ENCODE measurements around the gene ZNF830. TPM values are rescaled to one million over a fixed set of nuclear protein-coding genes. Genes with fewer than 3 reads are reported as not detected.
A peak's percentile ranks its signal among the peaks of the same experiment; 100 is the strongest.

ZNF830 gene
- total and polyA plus RNA-seq, 2 of the 13 experiments (the other 11 are each of a cell fraction or from before 2014, with no cell fraction given): 6.1 to 19.0 TPM

DNA sequence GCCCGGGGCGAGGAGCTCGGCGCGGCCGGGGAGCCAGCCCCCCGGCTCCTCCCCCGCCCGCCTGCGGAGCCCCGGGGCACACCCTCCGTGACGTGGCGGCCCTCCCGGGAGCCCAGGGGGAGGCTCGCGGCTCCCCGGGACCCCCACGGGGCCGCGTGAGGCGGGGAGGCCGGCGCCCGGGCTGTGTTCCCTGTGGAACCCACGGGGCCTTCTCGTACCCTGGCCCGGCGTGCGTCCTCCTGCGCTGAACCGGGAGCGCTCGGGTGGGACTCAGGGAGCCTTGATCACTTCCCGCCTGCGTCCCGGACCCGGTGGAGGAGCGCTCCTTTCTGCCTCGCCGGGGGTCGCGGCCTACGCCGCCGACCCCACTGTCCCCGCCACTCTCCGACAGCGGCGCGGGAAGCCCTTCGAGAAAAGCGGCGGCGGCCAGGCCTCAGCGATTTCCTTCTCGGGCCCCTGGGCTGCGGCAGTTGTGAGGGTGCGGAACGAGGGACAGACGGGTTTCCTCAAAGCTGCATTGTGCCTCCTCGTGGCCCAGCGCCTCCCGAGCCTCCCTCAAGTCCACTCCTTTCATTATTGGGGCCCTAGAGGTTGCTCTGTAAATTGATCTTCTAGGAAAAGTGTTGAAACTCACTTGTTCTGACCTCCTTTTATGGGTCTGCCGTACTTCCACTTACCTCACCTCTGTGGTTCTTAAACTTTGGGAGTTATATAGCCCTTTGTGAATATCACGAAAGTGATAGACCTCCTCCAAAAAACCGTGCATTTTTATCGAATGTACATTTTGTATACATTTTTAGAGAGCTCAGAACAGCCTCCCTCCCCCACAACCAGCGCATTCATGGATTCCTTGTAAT lies 19.6 kb downstream of the ZNF830 start (continued):
- TF ChIP-seq PLRG1 (conservative IDR thresholded peaks at IDR 0.05) (no peak), BCL6 (CRISPR knock-in tag; IDR thresholded peaks at IDR 0.05) (peak; percentile 98), MXD4 (CRISPR knock-in tag; IDR thresholded peaks at IDR 0.05) (0 out of 2 replicates have a peak, but pooled peaks have one; percentile 1), ZNF296 (CRISPR knock-in tag; conservative IDR thresholded peaks at IDR 0.05) (peak; percentile 22; the same call in 1 of the 2 replicates), ZBTB1 (CRISPR knock-in tag; IDR thresholded peaks at IDR 0.05; ENCODE audit: borderline replicate concordance) (no peak), ZNF34 (CRISPR knock-in tag; IDR thresholded peaks at IDR 0.05; ENCODE audit: borderline replicate concordance) (no peak), ZNF329 (CRISPR knock-in tag; IDR thresholded peaks at IDR 0.05; ENCODE audit: low read depth) (no peak; the same call in 1 of the 2 replicates), REL (CRISPR knock-in tag; conservative IDR thresholded peaks at IDR 0.05) (0 out of 2 replicates have a peak, but pooled peaks have one; percentile 32), HMG20B (CRISPR knock-in tag; conservative IDR thresholded peaks at IDR 0.05) (no peak), ARHGAP35 (CRISPR knock-in tag; IDR thresholded peaks at IDR 0.05; ENCODE audit: borderline replicate concordance) (no peak), ZNF263 (CRISPR knock-in tag; IDR thresholded peaks at IDR 0.05) (peak; percentile 62), HDAC2 (CRISPR knock-in tag; IDR thresholded peaks at IDR 0.05) (0 out of 2 replicates have a peak, but pooled peaks have one; percentile 24), IKZF1 (IDR thresholded peaks at IDR 0.05) (no peak), ZNF235 (CRISPR knock-in tag; IDR thresholded peaks at IDR 0.05; ENCODE audit: borderline replicate concordance) (no peak), IRX3 (CRISPR knock-in tag; IDR thresholded peaks at IDR 0.05; ENCODE audit: borderline replicate concordance, low read depth) (0 out of 2 replicates have a peak, but pooled peaks have one; percentile 31), U2AF1 (optimal IDR thresholded peaks at IDR 0.05; ENCODE audit: low read depth, low read length) (peak; percentile 45), NFIC (IDR thresholded peaks at IDR 0.05; ENCODE audit: low read length) (no peak), XRCC5 (optimal IDR thresholded peaks at IDR 0.05; ENCODE audit: low read length) (no peak), ZFX (CRISPR knock-in tag; IDR thresholded peaks at IDR 0.05; ENCODE audit: low read depth) (peak; percentile 83; the same call in 1 of the 2 replicates), ZNF598 (CRISPR knock-in tag; IDR thresholded peaks at IDR 0.05; ENCODE audit: borderline replicate concordance) (no peak), MED13 (CRISPR knock-in tag; IDR thresholded peaks at IDR 0.05) (no peak), ZBTB7A (CRISPR knock-in tag; IDR thresholded peaks at IDR 0.05) (peak; percentile 67; the same call in 1 of the 2 replicates), TARDBP (CRISPR knock-in tag; IDR thresholded peaks at IDR 0.05) (0 out of 2 replicates have a peak, but pooled peaks have one; percentile 20)
- TF ChIP-seq, protein P1, sequence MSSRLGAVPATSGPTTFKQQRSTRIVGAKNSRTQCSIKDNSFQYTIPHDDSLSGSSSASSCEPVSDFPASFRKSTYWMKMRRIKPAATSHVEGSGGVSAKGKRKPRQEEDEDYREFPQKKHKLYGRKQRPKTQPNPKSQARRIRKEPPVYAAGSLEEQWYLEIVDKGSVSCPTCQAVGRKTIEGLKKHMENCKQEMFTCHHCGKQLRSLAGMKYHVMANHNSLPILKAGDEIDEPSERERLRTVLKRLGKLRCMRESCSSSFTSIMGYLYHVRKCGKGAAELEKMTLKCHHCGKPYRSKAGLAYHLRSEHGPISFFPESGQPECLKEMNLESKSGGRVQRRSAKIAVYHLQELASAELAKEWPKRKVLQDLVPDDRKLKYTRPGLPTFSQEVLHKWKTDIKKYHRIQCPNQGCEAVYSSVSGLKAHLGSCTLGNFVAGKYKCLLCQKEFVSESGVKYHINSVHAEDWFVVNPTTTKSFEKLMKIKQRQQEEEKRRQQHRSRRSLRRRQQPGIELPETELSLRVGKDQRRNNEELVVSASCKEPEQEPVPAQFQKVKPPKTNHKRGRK (CRISPR knock-in tag; IDR thresholded peaks at IDR 0.05): no peak
- TF ChIP-seq, protein P2, sequence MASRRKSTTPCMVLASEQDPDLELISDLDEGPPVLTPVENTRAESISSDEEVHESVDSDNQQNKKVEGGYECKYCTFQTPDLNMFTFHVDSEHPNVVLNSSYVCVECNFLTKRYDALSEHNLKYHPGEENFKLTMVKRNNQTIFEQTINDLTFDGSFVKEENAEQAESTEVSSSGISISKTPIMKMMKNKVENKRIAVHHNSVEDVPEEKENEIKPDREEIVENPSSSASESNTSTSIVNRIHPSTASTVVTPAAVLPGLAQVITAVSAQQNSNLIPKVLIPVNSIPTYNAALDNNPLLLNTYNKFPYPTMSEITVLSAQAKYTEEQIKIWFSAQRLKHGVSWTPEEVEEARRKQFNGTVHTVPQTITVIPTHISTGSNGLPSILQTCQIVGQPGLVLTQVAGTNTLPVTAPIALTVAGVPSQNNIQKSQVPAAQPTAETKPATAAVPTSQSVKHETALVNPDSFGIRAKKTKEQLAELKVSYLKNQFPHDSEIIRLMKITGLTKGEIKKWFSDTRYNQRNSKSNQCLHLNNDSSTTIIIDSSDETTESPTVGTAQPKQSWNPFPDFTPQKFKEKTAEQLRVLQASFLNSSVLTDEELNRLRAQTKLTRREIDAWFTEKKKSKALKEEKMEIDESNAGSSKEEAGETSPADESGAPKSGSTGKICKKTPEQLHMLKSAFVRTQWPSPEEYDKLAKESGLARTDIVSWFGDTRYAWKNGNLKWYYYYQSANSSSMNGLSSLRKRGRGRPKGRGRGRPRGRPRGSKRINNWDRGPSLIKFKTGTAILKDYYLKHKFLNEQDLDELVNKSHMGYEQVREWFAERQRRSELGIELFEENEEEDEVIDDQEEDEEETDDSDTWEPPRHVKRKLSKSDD (CRISPR knock-in tag; IDR thresholded peaks at IDR 0.05; ENCODE audit: low read depth): no peak
- TF ChIP-seq, protein P3, sequence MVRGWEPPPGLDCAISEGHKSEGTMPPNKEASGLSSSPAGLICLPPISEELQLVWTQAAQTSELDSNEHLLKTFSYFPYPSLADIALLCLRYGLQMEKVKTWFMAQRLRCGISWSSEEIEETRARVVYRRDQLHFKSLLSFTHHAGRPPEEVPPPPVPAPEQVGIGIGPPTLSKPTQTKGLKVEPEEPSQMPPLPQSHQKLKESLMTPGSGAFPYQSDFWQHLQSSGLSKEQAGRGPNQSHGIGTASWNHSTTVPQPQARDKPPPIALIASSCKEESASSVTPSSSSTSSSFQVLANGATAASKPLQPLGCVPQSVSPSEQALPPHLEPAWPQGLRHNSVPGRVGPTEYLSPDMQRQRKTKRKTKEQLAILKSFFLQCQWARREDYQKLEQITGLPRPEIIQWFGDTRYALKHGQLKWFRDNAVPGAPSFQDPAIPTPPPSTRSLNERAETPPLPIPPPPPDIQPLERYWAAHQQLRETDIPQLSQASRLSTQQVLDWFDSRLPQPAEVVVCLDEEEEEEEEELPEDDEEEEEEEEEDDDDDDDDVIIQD (CRISPR knock-in tag; IDR thresholded peaks at IDR 0.05; ENCODE audit: low read depth): no peak
